HG03520 (cell line): ENCODE data around the gene PDE4D.

Source experiments
- ATAC-seq: cut with Tn5 transposase; IDR thresholded peaks from one replicate; pipeline ENCODE4 v1.9.1; 2021; ENCODE audit warnings: mild to moderate bottlenecking, moderate library complexity; ENCODE audit not compliant: unreplicated experiment

PDE4D gene

GRCh38 chr5:59348189-59348588 is 545.3 kb downstream of the PDE4D start:
- no peak for ATAC-seq

DNA sequence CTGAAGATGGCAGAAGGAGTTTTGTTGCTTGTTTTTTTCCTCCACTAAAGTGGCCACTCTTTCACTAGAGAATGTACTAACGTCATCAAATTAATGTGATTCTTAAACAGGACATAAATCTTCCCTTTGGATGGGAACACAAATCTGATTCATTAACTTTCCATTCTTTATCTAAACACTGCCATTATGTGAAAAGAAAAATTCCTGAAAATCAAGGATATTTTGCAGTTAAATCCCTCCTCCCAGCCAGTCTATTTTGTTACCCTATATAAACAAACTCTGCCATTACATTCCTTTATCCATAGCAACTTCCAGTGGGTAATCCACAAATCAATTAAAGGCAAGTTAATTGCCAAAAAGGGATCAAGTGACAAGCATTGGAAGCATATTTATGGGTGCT is 546.5 kb downstream of the PDE4D start:
- no peak for ATAC-seq

GRCh38 chr5:59346514-59346913 is 547.0 kb downstream of the PDE4D start:
- ATAC-seq = no peak

GRCh38 chr5:59342181-59342580 is 551.3 kb downstream of the PDE4D start:
- no peak for ATAC-seq

- ATAC-seq = no peak
Observed at GRCh38 chr5:59341760-59342159, 551.8 kb downstream of the PDE4D start.

- ATAC-seq = no peak
Observed at GRCh38 chr5:59341155-59341554, 552.4 kb downstream of the PDE4D start.

DNA sequence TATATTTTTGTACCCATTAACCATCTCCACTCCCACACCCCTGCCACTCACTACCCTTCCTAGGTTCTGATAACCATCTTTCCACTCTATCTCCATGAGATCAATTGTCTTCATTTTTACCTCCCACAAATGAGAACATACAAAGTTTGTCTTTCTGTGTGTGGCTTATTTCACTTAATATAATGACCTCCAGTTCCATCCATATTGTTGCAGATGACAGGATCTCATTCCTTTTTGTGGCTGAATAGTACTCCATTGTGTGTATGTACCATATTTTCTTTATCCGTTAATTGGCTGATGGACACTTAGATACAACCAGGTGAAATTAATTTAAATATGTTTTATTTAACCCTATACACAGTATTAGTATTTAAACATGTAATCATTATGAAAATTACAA is 552.9 kb downstream of the PDE4D start:
- no peak for ATAC-seq

DNA sequence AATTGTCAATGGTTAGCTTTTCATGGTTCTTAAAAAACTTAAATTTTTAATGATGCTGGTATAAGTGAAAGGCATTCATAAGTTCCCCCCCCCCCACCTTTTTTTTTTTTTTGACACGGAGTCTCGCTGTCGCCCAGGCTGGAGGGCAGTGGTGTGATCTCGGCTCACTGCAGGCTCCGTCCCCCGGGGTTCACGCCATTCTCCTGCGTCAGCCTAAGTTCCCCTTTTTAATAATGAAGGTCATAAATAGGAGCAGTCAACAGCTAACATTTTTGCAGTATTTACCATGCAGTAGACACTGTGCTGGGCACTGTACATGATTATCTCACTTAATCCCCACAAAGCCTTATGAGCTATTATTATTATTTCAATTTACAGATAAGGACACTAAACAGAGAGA is 556.3 kb downstream of the PDE4D start:
- ATAC-seq = no peak

- ATAC-seq = no peak
Observed at GRCh38 chr5:59335544-59335943, 558.0 kb downstream of the PDE4D start.

- ATAC-seq = no peak
Observed at GRCh38 chr5:59333416-59333815, 560.1 kb downstream of the PDE4D start.

DNA sequence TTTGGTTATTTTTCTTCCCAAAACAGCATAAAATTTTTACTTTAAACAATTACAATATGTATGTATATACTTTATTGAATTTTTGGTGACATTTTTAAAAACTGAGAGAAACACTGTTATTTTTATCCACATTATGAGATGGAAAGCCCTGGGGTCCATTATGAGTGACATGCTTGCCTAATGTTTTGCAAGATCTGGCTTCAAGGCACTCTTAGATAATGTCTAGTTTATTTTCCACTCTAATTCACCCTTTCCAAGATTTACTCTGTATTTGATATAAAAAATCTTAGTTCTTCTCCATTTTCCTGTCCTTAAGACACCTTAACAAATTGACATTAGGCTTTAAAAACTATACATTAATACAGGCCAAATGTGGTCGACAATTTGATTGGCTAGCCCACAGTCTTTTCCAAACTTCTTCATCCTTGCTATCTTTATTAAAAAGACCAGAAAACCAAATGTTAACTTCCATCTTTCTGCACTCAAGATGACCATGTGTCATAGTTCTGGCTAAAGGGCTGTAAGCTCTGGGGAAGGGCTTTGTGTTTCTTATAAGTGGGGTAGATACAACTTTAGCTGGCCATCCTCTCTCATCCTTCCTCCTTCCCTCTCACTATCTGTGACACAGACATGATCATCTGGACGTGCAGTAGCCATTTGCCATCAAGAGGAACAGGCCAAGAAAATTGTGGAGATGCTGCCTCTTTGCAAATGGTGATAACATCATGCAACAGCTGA is 561.1 kb downstream of the PDE4D start:
- no peak for ATAC-seq

DNA sequence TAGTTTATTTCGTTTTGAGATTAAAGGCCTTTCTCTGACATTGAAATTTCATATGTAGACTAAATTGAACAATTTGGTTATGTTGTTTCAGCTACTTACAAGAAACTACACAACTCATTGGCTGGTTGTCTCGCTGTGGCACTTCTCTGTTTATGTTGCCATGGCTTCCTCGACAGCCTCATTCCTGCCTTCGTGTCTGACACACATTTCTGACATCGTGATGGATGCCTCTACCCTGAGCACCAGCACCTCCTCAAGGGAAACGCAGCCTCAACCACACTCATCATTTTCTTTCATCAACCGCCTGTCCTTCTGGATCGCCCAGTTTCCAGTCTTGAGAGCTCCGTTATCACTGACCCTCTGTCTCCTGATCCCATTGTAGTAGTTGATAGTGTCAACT is 562.8 kb downstream of the PDE4D start:
- ATAC-seq = no peak

- ATAC-seq = no peak
Observed at GRCh38 chr5:59328709-59329296, 564.7 kb downstream of the PDE4D start.

DNA sequence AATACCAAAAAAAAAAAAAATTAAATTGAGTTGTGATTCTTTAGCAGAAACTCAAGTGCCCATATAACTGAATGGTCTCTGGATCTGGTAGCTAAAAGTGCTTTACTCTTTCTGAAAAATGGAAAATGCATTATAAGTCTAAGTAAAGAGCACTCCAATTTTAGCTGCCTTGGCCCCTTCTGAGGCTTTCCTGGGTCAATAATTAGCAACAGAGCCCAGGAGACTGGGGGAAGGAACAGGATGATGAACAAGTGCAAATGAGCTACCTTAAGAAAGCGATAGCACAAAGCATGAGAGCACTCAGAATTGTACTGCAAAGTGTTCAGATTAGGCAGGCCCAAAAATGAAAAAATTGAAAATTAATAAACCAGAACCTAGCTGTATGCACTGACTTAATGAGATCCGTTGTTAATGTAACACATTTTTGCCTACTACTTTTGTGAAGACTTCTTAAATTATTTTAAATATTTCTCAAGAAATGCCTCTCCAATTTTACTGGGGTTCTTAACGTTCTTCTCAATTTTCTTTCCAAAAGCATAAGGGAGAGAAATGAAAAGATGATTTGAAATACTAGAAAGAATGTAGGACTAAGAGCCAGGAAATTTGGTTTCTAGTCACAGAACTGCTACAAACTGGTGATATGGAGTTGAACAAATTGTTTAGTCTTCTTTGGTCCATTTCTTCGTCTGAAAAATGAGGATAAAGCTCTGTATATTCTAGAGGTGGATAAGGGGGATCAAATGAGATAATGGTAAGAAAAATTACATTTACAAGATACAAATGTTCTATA is 566.1 kb downstream of the PDE4D start:
- no peak for ATAC-seq

- no peak for ATAC-seq
Observed at GRCh38 chr5:59326596-59326995, 566.9 kb downstream of the PDE4D start.

- ATAC-seq = no peak
Observed at GRCh38 chr5:59325070-59325469, 568.5 kb downstream of the PDE4D start.

GRCh38 chr5:59322894-59323293 is 570.6 kb downstream of the PDE4D start:
- ATAC-seq = no peak

DNA sequence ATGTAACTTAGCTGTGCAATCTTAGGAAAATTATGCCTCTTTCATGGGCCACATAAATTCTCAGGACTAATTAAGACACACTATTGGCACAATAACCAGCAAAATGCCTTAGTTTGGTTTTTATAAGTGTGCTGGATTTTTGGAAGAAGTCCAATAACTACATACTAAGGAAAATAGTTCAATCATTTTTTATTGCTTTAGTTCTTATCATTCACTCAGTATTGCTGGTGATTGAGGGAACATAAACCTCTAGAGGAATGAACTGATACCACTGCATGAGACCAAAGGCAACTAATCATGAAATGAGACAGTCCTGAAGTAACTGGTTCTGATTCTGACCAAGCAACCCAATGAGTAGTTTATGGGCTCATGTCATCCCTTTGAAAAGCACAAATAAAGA is 571.5 kb downstream of the PDE4D start:
- no peak for ATAC-seq

GRCh38 chr5:59321642-59322041 is 571.9 kb downstream of the PDE4D start:
- no peak for ATAC-seq

- ATAC-seq = no peak
Observed at GRCh38 chr5:59320420-59320819, 573.1 kb downstream of the PDE4D start.

- no peak for ATAC-seq
Observed at GRCh38 chr5:59319250-59319649, 574.3 kb downstream of the PDE4D start.

- no peak for ATAC-seq
Observed at GRCh38 chr5:59317774-59318205, 575.7 kb downstream of the PDE4D start.
